Thoracic aorta (tissue), 2 donors: ENCODE data around the gene MEIS2. TPM values are rescaled to one million over a fixed set of nuclear protein-coding genes. Genes with fewer than 3 reads are reported as not detected.

Experiments
- ATAC-seq: fragments of 150-250 bp; one replicate; pipeline ENCODE4 v1.8.0; 2017; ENCODE audit warnings: low read depth; ENCODE audit not compliant: insufficient number of reproducible peaks, low FRiP score
- DNase-seq: peaks from one replicate; pipeline ENCODE4 v3.0.0-alpha.2; 2020; ENCODE audit warnings: low spot score
- H3K27ac ChIP-seq, 2 donors: fragments of 200-600 bp; sonication (generic); 1 replicate in 1 of 2; 2 replicates in 1 of 2; pipeline ENCODE4 v1.5.1; 2016; ENCODE audit warnings: mild to moderate bottlenecking in 2 of 2, moderate library complexity in 2 of 2
- H3K27me3 ChIP-seq: fragments of 200-600 bp; sonication (generic); replicated peaks from 2 replicates; pipeline ENCODE4 v1.6.0; 2016; ENCODE audit warnings: mild to moderate bottlenecking; ENCODE audit not compliant: insufficient read depth
- H3K36me3 ChIP-seq: fragments of 200-600 bp; sonication (generic); one replicate; pipeline ENCODE4 v1.5.1; 2016
- H3K4me1 ChIP-seq, 2 donors: fragments of 200-600 bp; sonication (generic); 1 replicate in 1 of 2; 2 replicates in 1 of 2; pipeline versions ENCODE4 v1.5.1 to v1.6.0; 2016; ENCODE audit warnings: low read depth in 2 of 2, mild to moderate bottlenecking in 1 of 2; ENCODE audit not compliant: control insufficient read depth in 1 of 2
- H3K4me3 ChIP-seq: fragments of 200-600 bp; sonication (generic); 2 replicates; pipeline ENCODE4 v1.5.1; 2016; ENCODE audit warnings: mild to moderate bottlenecking
- H3K9me3 ChIP-seq: fragments of 200-600 bp; sonication (generic); 2 replicates; pipeline ENCODE4 v1.5.1; 2016
- total RNA-seq, 2 donors: library from RNA; depleted of rRNA; stranded (reverse); fragments of >200 nt; gene quantifications; one replicate each; pipeline versions ENCODE4 v1.1.0 to v1.2.3, GENCODE V29; 2016
- TF ChIP-seq, protein P1 (sequence below): fragments of 200-600 bp; sonication (generic); IDR thresholded peaks from one replicate; pipeline ENCODE4 v1.5.1; 2019; ENCODE audit warnings: antibody characterized with exemption

The MEIS2 gene
- total RNA-seq, 2 donors from 2014 or later, result 46.4 to 57.2 TPM

- ATAC-seq, result no peak
- no peak overlapping the region for H3K4me3 ChIP-seq
- TF ChIP-seq, protein P1, sequence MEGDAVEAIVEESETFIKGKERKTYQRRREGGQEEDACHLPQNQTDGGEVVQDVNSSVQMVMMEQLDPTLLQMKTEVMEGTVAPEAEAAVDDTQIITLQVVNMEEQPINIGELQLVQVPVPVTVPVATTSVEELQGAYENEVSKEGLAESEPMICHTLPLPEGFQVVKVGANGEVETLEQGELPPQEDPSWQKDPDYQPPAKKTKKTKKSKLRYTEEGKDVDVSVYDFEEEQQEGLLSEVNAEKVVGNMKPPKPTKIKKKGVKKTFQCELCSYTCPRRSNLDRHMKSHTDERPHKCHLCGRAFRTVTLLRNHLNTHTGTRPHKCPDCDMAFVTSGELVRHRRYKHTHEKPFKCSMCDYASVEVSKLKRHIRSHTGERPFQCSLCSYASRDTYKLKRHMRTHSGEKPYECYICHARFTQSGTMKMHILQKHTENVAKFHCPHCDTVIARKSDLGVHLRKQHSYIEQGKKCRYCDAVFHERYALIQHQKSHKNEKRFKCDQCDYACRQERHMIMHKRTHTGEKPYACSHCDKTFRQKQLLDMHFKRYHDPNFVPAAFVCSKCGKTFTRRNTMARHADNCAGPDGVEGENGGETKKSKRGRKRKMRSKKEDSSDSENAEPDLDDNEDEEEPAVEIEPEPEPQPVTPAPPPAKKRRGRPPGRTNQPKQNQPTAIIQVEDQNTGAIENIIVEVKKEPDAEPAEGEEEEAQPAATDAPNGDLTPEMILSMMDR, result no peak
- H3K27me3 ChIP-seq, result no peaks in the 10 kb centered on the region
- no peaks in the 10 kb centered on the region for H3K36me3 ChIP-seq
- H3K9me3 ChIP-seq, result no peaks in the 10 kb centered on the region
- DNase-seq, result no peak
- peaks cover 0 to 9% of the 10 kb centered on the region in 2 donors for H3K4me1 ChIP-seq
- no peak overlapping the region for H3K27ac ChIP-seq
Measured at GRCh38 chr15:36921484-36922091, 178.8 kb downstream of the MEIS2 start.

DNA sequence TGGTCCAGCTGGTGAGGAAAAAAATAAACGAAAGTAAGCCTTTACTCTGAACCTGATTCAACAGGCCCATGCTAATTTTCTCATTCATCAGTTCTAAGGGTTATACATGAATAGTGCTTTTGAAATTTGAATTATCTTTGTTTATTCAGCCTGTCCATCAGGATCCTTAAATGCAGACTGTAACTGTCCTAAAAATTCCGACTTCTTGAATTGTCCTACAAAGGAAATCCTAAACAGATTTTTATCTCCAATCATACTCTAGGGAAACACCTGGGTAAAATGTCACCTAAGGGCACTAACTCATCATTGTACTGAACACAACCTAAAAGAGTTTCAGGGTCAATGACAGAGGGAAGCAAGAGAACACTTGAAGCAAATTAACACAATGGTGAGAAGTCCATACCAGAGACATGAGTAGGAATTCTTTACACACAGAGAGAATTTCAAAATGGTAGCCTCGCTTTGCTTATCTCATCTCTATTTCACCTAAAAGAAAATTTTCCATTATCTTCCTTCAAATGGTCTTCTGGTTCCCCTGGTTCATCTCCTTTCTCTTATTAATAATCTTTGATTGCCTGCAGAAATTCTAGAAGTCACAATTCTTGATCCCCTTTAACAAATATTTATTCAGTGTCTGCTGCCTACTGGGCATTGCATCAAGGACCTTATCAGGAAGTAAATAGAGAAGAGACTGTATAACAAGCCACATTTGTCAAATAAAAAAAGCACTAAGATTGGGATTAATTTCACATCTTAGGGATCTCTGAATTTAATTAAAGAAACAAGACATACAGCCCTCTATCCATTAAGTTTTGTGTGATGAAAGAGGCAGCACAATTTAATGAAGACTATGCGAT lies 182.7 kb downstream of the MEIS2 start:
- Histone ChIP-seq H3K27ac (no peak overlapping the region), H3K4me3 (no peak overlapping the region), H3K4me1 (peaks cover 3 to 17% of the 10 kb centered on the region in 2 donors), H3K36me3 (no peaks in the 10 kb centered on the region), H3K27me3 (no peaks in the 10 kb centered on the region), H3K9me3 (no peaks in the 10 kb centered on the region)
- DNase-seq (no peak), ATAC-seq (no peak)
- TF ChIP-seq, protein P1, result no peak

DNA sequence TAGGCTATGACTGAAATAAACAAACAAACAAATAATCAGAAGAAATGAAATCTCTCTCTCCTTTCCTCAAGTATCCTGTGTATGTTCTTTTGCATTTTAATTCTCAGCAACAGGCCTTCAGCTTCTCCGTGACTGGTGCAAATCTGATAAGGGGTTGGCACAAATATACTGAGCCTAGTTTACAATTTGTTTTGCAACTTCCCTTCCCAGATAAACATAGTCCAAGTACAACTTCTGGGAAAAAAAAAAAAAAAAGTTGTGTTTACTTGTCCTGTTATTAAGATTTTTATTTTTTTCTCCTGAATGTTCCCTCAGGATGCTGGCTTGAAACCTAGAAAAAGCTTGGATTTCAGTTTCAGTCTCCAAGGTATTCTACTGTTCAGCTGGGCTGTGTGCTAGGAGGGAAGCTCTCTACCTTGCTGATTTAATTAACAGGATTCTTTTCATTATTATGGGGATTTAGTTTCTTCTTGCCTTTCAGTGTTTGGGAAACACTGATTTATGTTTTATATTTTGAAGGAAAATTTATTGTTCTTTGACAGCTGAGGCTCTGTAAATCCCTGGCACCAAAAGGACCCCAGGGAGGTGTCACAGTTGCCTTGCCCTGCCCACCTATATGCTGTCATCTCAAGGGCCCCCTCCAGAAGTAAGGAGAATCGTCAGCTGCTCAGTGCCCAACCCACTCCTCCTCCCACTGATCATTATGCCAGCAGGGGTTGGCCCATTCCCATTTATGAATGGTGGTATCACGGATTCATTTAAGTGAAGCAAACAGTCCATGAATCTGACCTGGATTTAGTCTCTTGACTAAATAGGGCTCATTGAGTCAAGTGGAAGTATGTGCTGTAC lies 185.2 kb downstream of the MEIS2 start:
- TF ChIP-seq, protein P1, result no peak
- ATAC-seq (peak; percentile 53), DNase-seq (no peak)
- peak overlapping the region in 1 of 2 donors; percentile 28 for H3K27ac ChIP-seq
- H3K27me3 ChIP-seq, result no peaks in the 10 kb centered on the region
- no peaks in the 10 kb centered on the region for H3K36me3 ChIP-seq
- H3K9me3 ChIP-seq, result no peaks in the 10 kb centered on the region
- peaks cover 3 to 17% of the 10 kb centered on the region in 2 donors for H3K4me1 ChIP-seq
- peak overlapping the region; percentile 22 for H3K4me3 ChIP-seq

DNA sequence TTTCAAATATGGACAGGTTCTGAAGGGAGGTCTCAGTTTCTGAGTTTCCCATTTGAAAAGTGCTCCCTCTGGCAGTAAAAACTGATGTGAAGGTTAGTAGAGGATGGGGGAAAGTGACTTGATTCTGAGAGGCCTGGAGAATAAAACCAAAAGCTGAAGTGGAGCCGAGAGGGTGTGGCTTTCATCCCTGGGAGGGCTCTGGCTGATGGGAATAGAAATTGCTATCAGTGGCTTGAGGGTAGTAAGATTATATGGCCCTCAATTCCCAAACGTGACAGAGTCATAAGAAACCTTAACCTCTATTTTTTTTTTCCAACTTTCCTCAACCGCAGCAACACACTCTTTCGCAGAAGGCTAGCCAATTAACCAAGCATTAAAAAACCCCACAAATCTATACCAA lies 185.9 kb downstream of the MEIS2 start:
- Histone ChIP-seq H3K4me1 (peaks cover 3 to 17% of the 10 kb centered on the region in 2 donors), H3K36me3 (no peaks in the 10 kb centered on the region), H3K9me3 (no peaks in the 10 kb centered on the region), H3K27me3 (no peaks in the 10 kb centered on the region), H3K27ac (no peak overlapping the region), H3K4me3 (no peak overlapping the region)
- DNase-seq (no peak), ATAC-seq (no peak)
- TF ChIP-seq, protein P1, result no peak

DNA sequence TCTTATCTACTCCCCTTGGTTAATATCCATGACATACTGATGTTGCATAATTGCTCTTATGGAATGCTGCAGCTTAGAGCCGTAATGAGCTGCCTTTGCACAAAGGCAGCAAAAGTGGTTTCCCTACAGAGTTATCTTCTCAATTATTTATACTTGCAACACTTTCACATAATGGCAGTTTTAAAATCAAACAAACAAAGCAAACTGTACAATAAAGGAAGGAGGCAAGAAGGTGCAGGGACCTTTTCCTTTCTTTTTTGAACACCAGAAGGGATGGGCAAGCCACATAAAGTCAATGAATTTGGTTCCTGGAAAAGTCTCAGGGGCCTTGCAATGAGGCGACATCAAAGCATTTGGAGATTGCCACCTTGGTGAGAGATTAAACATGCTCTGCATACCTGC lies 188.0 kb downstream of the MEIS2 start:
- Histone ChIP-seq H3K9me3 (no peaks in the 10 kb centered on the region), H3K4me1 (peaks cover 3 to 17% of the 10 kb centered on the region in 2 donors), H3K27ac (no peak overlapping the region), H3K36me3 (no peaks in the 10 kb centered on the region), H3K27me3 (no peaks in the 10 kb centered on the region), H3K4me3 (no peak overlapping the region)
- TF ChIP-seq, protein P1, result no peak
- ATAC-seq (no peak), DNase-seq (no peak)
